ENCODE results near the gene CTR9. TPM values are rescaled to one million over a fixed set of nuclear protein-coding genes. Genes with fewer than 3 reads are reported as not detected.

Gene CTR9
- total and polyA plus RNA-seq, 9 of the 15 experiments (the other 6 are each of a cell fraction or from before 2014, with no cell fraction given), result 25.4 to 79.3 (median 47.3) TPM

- TF ChIP-seq ZNF717 (CRISPR knock-in tag; IDR thresholded peaks at IDR 0.05), result no peak
- peak; percentile 89 for TF ChIP-seq ETS1 (conservative IDR thresholded peaks at IDR 0.05; ENCODE audit: control insufficient read depth, low read depth, low read length)
- TF ChIP-seq TRIM25 (IDR thresholded peaks at IDR 0.05; ENCODE audit: borderline replicate concordance), result no peak
- TF ChIP-seq PTTG1 (tag; IDR thresholded peaks at IDR 0.05; ENCODE audit: low read depth), result no peak
- TF ChIP-seq RCOR1 (IDR thresholded peaks at IDR 0.05; ENCODE audit: borderline replicate concordance in 1 of 2, low read depth in 2 of 2, low read length in 2 of 2), result peak in 1 of 2 experiments; percentile 29; a peak in 1 of 4 replicates
- peak; percentile 14 to 53 for TF ChIP-seq RAD21 (CRISPR knock-in tag; conservative IDR thresholded peaks at IDR 0.05 in 1 of 2, IDR thresholded peaks at IDR 0.05 in 1 of 2)
- TF ChIP-seq THRB (CRISPR knock-in tag; conservative IDR thresholded peaks at IDR 0.05), result no peak
- peak; percentile 37 to 66 (median 60); a peak in 5 of 6 replicates for TF ChIP-seq CTCF (IDR thresholded peaks at IDR 0.05 in 2 of 3, conservative IDR thresholded peaks at IDR 0.05 in 1 of 3; ENCODE audit: insufficient read depth in 2 of 3, low read depth in 1 of 3, low read length in 3 of 3)
- no peak for TF ChIP-seq USF2 (CRISPR knock-in tag; IDR thresholded peaks at IDR 0.05)
- TF ChIP-seq POU5F1 (IDR thresholded peaks at IDR 0.05; ENCODE audit: borderline replicate concordance, low read depth, low read length, partially characterized antibody), result peak; percentile 27
- no peak for TF ChIP-seq OTX1 (CRISPR knock-in tag; IDR thresholded peaks at IDR 0.05)
- no peak for TF ChIP-seq HNRNPK (IDR thresholded peaks at IDR 0.05; ENCODE audit: low read depth, low read length, poor library complexity, severe bottlenecking)
- TF ChIP-seq PPARD (CRISPR knock-in tag; IDR thresholded peaks at IDR 0.05), result no peak
- TF ChIP-seq FOXA3 (CRISPR knock-in tag; conservative IDR thresholded peaks at IDR 0.05 in 1 of 2, IDR thresholded peaks at IDR 0.05 in 1 of 2), result peak in 1 of 2 experiments; percentile 75; a peak in 2 of 4 replicates
- peak; percentile 84 for TF ChIP-seq CREM (IDR thresholded peaks at IDR 0.05; ENCODE audit: low read depth)
- TF ChIP-seq CEBPB (tag; IDR thresholded peaks at IDR 0.05), result peak; percentile 97
- TF ChIP-seq GATA2 (CRISPR knock-in tag; IDR thresholded peaks at IDR 0.05), result no peak
- TF ChIP-seq ZFP36 (IDR thresholded peaks at IDR 0.05; ENCODE audit: low read depth, low read length, partially characterized antibody), result no peak
- peak; percentile 97 for TF ChIP-seq CXXC5 (CRISPR knock-in tag; IDR thresholded peaks at IDR 0.05)
Observed at GRCh38 chr11:10750838-10751580, at the start of gene CTR9 (continued).
